DOHH2 (cell line): ENCODE results near the gene CHIC2.

Source experiments
- EZH2phosphoT487 ChIP-seq: fragments of 200-600 bp; sonication (generic); IDR thresholded peaks from 2 replicates; pipeline ENCODE4 v1.6.1; 2017; ENCODE audit warnings: borderline replicate concordance, mild to moderate bottlenecking, antibody characterized with exemption, low read length, moderate library complexity, mixed read lengths
- TF ChIP-seq, protein P1 (sequence below): fragments of 200-600 bp; sonication (generic); IDR thresholded peaks from one replicate; pipeline ENCODE4 v1.5.1; 2014; ENCODE audit warnings: antibody characterized with exemption, mild to moderate bottlenecking, low read depth, low read length; ENCODE audit not compliant: poor library complexity, severe bottlenecking

DNA sequence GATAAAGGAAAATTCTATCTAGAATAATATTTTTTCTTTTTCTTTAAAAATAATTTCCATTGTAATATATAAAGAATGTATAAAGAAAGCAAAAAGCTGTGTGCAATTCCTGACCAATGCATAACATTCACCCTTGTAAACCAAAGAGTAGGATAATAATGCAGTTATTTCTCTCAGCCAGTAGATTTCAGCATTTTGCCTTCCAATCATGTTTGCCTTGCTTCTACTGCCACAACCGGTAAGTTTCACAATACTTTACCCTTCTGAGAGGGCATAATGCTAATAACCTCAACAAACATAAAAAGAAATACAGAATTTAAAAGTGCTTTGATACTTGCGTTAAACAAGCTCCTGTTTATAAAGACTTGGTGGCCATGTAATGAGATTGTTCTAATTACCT is 59.9 kb downstream of the CHIC2 start:
- TF ChIP-seq, protein P1, sequence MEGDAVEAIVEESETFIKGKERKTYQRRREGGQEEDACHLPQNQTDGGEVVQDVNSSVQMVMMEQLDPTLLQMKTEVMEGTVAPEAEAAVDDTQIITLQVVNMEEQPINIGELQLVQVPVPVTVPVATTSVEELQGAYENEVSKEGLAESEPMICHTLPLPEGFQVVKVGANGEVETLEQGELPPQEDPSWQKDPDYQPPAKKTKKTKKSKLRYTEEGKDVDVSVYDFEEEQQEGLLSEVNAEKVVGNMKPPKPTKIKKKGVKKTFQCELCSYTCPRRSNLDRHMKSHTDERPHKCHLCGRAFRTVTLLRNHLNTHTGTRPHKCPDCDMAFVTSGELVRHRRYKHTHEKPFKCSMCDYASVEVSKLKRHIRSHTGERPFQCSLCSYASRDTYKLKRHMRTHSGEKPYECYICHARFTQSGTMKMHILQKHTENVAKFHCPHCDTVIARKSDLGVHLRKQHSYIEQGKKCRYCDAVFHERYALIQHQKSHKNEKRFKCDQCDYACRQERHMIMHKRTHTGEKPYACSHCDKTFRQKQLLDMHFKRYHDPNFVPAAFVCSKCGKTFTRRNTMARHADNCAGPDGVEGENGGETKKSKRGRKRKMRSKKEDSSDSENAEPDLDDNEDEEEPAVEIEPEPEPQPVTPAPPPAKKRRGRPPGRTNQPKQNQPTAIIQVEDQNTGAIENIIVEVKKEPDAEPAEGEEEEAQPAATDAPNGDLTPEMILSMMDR: no peak
- no peak for TF ChIP-seq EZH2phosphoT487
